WTC11 (cell line): ENCODE measurements around the gene COX17.

Source experiments
- ERG ChIP-seq: fragments of 250-450 bp; sonication (Bioruptor Pico); IDR thresholded peaks from 2 replicates; pipeline ENCODE4 v1.8.0; 2021; ENCODE audit warnings: mild to moderate bottlenecking
- TCF7 ChIP-seq: sonication (generic); formaldehyde crosslinking; IDR thresholded peaks from 2 replicates; pipeline ENCODE4 v1.8.0; 2022; ENCODE audit warnings: mild to moderate bottlenecking, low read depth, missing genetic modification reagents, moderate library complexity
- TF ChIP-seq, protein P1 (sequence below): fragments of 200-600 bp; IDR thresholded peaks from 2 replicates; pipeline ENCODE4 v1.8.0; 2022; ENCODE audit warnings: antibody characterized with exemption

DNA sequence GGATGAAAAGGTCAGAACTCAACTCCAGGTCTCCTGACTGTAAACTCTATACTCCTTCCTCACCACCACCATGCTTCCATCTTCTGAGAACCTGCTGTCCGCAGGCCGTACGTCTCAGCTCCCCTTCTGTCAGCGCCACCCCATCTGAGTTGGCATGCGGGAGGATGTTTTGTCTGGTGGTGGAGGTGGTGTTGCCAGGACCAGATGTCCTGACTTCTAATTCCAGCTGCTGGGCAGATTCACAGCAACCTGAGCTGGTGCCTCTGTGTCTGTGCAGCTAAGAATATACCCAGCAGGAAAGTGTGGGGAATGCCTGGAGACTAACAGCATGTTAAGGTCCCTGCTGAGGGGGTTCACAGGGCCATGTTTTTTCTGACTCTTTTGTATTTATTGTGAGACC, 56.3 kb downstream of the COX17 start:
- no peak for TF ChIP-seq ERG
- no peak for TF ChIP-seq TCF7 (CRISPR knock-in tag)
- TF ChIP-seq, protein P1, sequence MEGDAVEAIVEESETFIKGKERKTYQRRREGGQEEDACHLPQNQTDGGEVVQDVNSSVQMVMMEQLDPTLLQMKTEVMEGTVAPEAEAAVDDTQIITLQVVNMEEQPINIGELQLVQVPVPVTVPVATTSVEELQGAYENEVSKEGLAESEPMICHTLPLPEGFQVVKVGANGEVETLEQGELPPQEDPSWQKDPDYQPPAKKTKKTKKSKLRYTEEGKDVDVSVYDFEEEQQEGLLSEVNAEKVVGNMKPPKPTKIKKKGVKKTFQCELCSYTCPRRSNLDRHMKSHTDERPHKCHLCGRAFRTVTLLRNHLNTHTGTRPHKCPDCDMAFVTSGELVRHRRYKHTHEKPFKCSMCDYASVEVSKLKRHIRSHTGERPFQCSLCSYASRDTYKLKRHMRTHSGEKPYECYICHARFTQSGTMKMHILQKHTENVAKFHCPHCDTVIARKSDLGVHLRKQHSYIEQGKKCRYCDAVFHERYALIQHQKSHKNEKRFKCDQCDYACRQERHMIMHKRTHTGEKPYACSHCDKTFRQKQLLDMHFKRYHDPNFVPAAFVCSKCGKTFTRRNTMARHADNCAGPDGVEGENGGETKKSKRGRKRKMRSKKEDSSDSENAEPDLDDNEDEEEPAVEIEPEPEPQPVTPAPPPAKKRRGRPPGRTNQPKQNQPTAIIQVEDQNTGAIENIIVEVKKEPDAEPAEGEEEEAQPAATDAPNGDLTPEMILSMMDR: no peak
